ENCODE measurements around the gene GPRIN2.

GRCh38 chr10:46560381-46560780 lies 3.9 kb upstream of the GPRIN2 start:
- TF ChIP-seq POLR2A (IDR thresholded peaks at IDR 0.05) (no peak), CTCF (IDR thresholded peaks at IDR 0.05) (no peak)
